CD4-positive, CD25-positive, alpha-beta regulatory T cell (primary cell): ENCODE data around the gene CLEC20A. TPM values are rescaled to one million over a fixed set of nuclear protein-coding genes. Genes with fewer than 3 reads are reported as not detected.

Experiments used
- ATAC-seq, 2 donors: fragments of 150-1000 bp; cut with Tn5 transposase; one replicate each; pipeline ENCODE4 v1.10.0; 2021; ENCODE audit warnings: low read depth in 2 of 2, moderate number of reproducible peaks in 2 of 2, moderate library complexity in 1 of 2
- DNase-seq, 3 donors: peaks; one replicate each; pipeline versions ENCODE4 v3.0.0 to v3.0.0-alpha.2; 2012 to 2022; ENCODE audit warnings: mixed read lengths in 1 of 3
- H3K27ac ChIP-seq: one replicate; pipeline ENCODE4 v1.7.0; 2013; ENCODE audit warnings: mild to moderate bottlenecking, low read length; ENCODE audit not compliant: insufficient read depth, poor library complexity, severe bottlenecking
- H3K27me3 ChIP-seq: one replicate; pipeline ENCODE4 v1.7.0; 2013; ENCODE audit warnings: low read length; ENCODE audit not compliant: control insufficient read depth, insufficient read depth
- H3K36me3 ChIP-seq: one replicate; pipeline ENCODE4 v1.7.0; 2013; ENCODE audit warnings: mild to moderate bottlenecking, low read length, moderate library complexity; ENCODE audit not compliant: control insufficient read depth, insufficient read depth
- H3K4me1 ChIP-seq: 2 replicates; pipeline ENCODE4 v1.7.0; 2013; ENCODE audit warnings: mild to moderate bottlenecking, low read length; ENCODE audit not compliant: insufficient read depth, control insufficient read depth, poor library complexity, severe bottlenecking
- H3K4me3 ChIP-seq: one replicate; pipeline ENCODE4 v1.7.0; 2013; ENCODE audit warnings: low read depth, mild to moderate bottlenecking, low read length, moderate library complexity
- H3K9me3 ChIP-seq, 2 experiments: 1 replicate in 1 of 2; 2 replicates in 1 of 2; pipeline ENCODE4 v1.7.0; 2013; ENCODE audit warnings: low read length in 2 of 2, mild to moderate bottlenecking in 1 of 2, moderate library complexity in 1 of 2; ENCODE audit not compliant: control insufficient read depth in 2 of 2
- H3K27ac Mint-ChIP-seq, 3 donors: one replicate each; pipeline ENCODE4 v1.8.0; 2020 to 2022; ENCODE audit warnings: mild to moderate bottlenecking in 3 of 3, mixed read lengths in 3 of 3, moderate library complexity in 2 of 3
- H3K27me3 Mint-ChIP-seq: one replicate; pipeline ENCODE4 v1.8.0; 2022; ENCODE audit warnings: mild to moderate bottlenecking, mixed read lengths
- H3K36me3 Mint-ChIP-seq: one replicate; pipeline ENCODE4 v1.8.0; 2020; ENCODE audit warnings: mixed read lengths
- H3K4me1 Mint-ChIP-seq, 4 donors: one replicate each; pipeline ENCODE4 v1.8.0; 2020 to 2022; ENCODE audit warnings: mixed read lengths in 4 of 4, mild to moderate bottlenecking in 1 of 4
- H3K4me3 Mint-ChIP-seq, 4 donors: one replicate each; pipeline ENCODE4 v1.8.0; 2020 to 2022; ENCODE audit warnings: mild to moderate bottlenecking in 4 of 4, mixed read lengths in 4 of 4, moderate library complexity in 3 of 4
- H3K9me3 Mint-ChIP-seq, 7 donors: one replicate each; pipeline ENCODE4 v1.8.0; 2020 to 2022; ENCODE audit warnings: mixed read lengths in 7 of 7, mild to moderate bottlenecking in 3 of 7, moderate library complexity in 2 of 7
- polyA plus RNA-seq, 4 donors: library from polyadenylated mRNA; unstranded; fragments of 300-500 nt; fragmentation: Illumina TruSeq; gene quantifications; one replicate each; pipeline ENCODE4 v1.2.3, GENCODE V29; 2021
- total RNA-seq: library from RNA; stranded (reverse); gene quantifications from one replicate; pipeline ENCODE4 v1.2.3, GENCODE V29; 2022

Gene CLEC20A
- total and polyA plus RNA-seq, 5 donors from 2014 or later: 0.53 TPM; not detected in 4

- no peaks in the 10 kb centered on the region for H3K36me3 Mint-ChIP-seq
- H3K27ac Mint-ChIP-seq: no peak overlapping the region
- H3K4me1 Mint-ChIP-seq: no peaks in the 10 kb centered on the region
- H3K36me3 ChIP-seq: no peaks in the 10 kb centered on the region
- H3K27me3 ChIP-seq: no peaks in the 10 kb centered on the region
- H3K4me1 ChIP-seq: no peaks in the 10 kb centered on the region
- no peaks in the 10 kb centered on the region for H3K9me3 Mint-ChIP-seq
- H3K27me3 Mint-ChIP-seq: peaks cover 6% of the 10 kb centered on the region
- H3K27ac ChIP-seq: no peak overlapping the region
- no peaks in the 10 kb centered on the region for H3K9me3 ChIP-seq
- no peak overlapping the region for H3K4me3 ChIP-seq
- no peak for ATAC-seq
- DNase-seq: no peak
- H3K4me3 Mint-ChIP-seq: no peak overlapping the region
Measured at GRCh38 chr1:178461701-178462100, 35.1 kb downstream of the CLEC20A start.

- no peaks in the 10 kb centered on the region for H3K4me1 ChIP-seq
- H3K27ac Mint-ChIP-seq: no peak overlapping the region
Measured at GRCh38 chr1:178461104-178461503, 35.7 kb downstream of the CLEC20A start.

GRCh38 chr1:178458203-178458602 is 38.6 kb downstream of the CLEC20A start:
- no peaks in the 10 kb centered on the region for H3K27me3 Mint-ChIP-seq
- no peaks in the 10 kb centered on the region for H3K36me3 ChIP-seq
- no peaks in the 10 kb centered on the region for H3K36me3 Mint-ChIP-seq
- H3K9me3 Mint-ChIP-seq: peaks cover 0 to 3% (median 0%) of the 10 kb centered on the region in 7 donors
- no peak overlapping the region for H3K4me3 Mint-ChIP-seq
- no peak overlapping the region for H3K27ac ChIP-seq
- no peaks in the 10 kb centered on the region for H3K9me3 ChIP-seq
- no peaks in the 10 kb centered on the region for H3K4me1 Mint-ChIP-seq
- no peak overlapping the region for H3K27ac Mint-ChIP-seq
- no peaks in the 10 kb centered on the region for H3K4me1 ChIP-seq
- DNase-seq (no peak), ATAC-seq (no peak)
- no peak overlapping the region for H3K4me3 ChIP-seq
- H3K27me3 ChIP-seq: no peaks in the 10 kb centered on the region

More at GRCh38 chr1:178461104-178461503, 35.7 kb downstream of the CLEC20A start:
- Histone ChIP-seq H3K27ac (no peak overlapping the region), H3K27me3 (no peaks in the 10 kb centered on the region), H3K9me3 (no peaks in the 10 kb centered on the region), H3K4me3 (no peak overlapping the region), H3K36me3 (no peaks in the 10 kb centered on the region)
- Mint-ChIP-seq H3K4me1 (no peaks in the 10 kb centered on the region), H3K36me3 (no peaks in the 10 kb centered on the region), H3K27me3 (peaks cover 5% of the 10 kb centered on the region), H3K9me3 (peaks cover 0 to 3% (median 0%) of the 10 kb centered on the region in 7 donors), H3K4me3 (no peak overlapping the region)
- DNase-seq (no peak), ATAC-seq (no peak)

GRCh38 chr1:178457651-178458050 is 39.1 kb downstream of the CLEC20A start:
- H3K27ac ChIP-seq: no peak overlapping the region
- no peaks in the 10 kb centered on the region for H3K9me3 ChIP-seq
- ATAC-seq: no peak
- no peak for DNase-seq
- H3K4me3 ChIP-seq: no peak overlapping the region
- Mint-ChIP-seq H3K9me3 (peaks cover 0 to 5% (median 0%) of the 10 kb centered on the region in 7 donors), H3K4me3 (no peak overlapping the region), H3K27ac (no peak overlapping the region), H3K36me3 (no peaks in the 10 kb centered on the region), H3K4me1 (no peaks in the 10 kb centered on the region), H3K27me3 (no peaks in the 10 kb centered on the region)
- H3K36me3 ChIP-seq: no peaks in the 10 kb centered on the region
- no peaks in the 10 kb centered on the region for H3K4me1 ChIP-seq
- no peaks in the 10 kb centered on the region for H3K27me3 ChIP-seq

- H3K27me3 Mint-ChIP-seq: no peaks in the 10 kb centered on the region
Measured at GRCh38 chr1:178456472-178456871, 40.3 kb downstream of the CLEC20A start.

DNA sequence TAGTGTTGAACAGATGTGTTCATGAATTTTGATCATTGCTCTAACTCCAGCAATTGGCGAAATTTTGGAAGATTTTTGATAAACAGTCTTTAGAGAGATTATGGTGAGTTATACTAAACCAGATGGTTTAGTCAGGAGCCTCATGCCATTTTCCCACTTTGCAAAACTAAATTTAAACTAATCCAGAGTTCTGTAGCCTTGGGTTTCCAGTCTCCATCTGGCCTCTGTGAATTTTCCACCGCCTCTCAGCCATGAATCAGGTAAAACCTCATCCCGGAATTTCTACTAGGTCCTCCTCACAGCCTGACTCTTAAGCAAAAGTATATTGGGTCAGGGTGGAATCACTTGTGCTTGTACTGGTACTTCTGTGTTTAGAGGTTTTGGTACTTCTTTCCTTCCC is 44.8 kb downstream of the CLEC20A start:
- DNase-seq (no peak), ATAC-seq (no peak)
- H3K27me3 ChIP-seq: no peaks in the 10 kb centered on the region
- no peaks in the 10 kb centered on the region for H3K9me3 ChIP-seq
- H3K4me1 ChIP-seq: no peaks in the 10 kb centered on the region
- Mint-ChIP-seq H3K36me3 (no peaks in the 10 kb centered on the region), H3K27me3 (no peaks in the 10 kb centered on the region), H3K9me3 (peaks cover 0 to 7% (median 0%) of the 10 kb centered on the region in 7 donors), H3K4me3 (no peak overlapping the region), H3K27ac (no peak overlapping the region), H3K4me1 (no peaks in the 10 kb centered on the region)
- no peaks in the 10 kb centered on the region for H3K36me3 ChIP-seq
- H3K4me3 ChIP-seq: no peak overlapping the region
- no peak overlapping the region for H3K27ac ChIP-seq

More at GRCh38 chr1:178456472-178456871, 40.3 kb downstream of the CLEC20A start:
- ATAC-seq (no peak), DNase-seq (no peak)
- Histone ChIP-seq H3K27ac (no peak overlapping the region), H3K4me1 (no peaks in the 10 kb centered on the region), H3K36me3 (no peaks in the 10 kb centered on the region), H3K4me3 (no peak overlapping the region), H3K9me3 (no peaks in the 10 kb centered on the region), H3K27me3 (no peaks in the 10 kb centered on the region)
- H3K9me3 Mint-ChIP-seq: peaks cover 0 to 5% (median 0%) of the 10 kb centered on the region in 7 donors
- no peaks in the 10 kb centered on the region for H3K36me3 Mint-ChIP-seq
- H3K4me3 Mint-ChIP-seq: no peak overlapping the region
- H3K27ac Mint-ChIP-seq: no peak overlapping the region
- H3K4me1 Mint-ChIP-seq: no peaks in the 10 kb centered on the region

DNA sequence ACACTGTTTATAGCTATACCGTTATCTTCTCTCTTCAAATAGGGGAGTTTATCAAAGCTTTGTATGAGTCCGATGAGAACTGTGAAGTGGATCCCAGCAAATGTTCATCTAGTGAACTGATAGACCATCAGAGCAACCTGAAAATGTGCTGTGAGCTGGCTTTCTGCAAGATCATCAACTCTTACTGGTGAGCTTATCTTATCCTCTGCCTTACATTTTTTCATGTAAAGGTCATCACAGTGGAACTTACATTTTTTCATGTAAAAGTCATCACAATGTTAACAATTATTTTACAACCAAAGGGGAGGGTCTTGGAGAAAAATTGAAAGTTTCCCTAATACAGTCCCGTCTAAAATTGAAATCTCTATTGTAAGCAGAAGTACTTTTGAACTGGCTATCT is 45.2 kb downstream of the CLEC20A start:
- no peaks in the 10 kb centered on the region for H3K4me1 Mint-ChIP-seq

DNA sequence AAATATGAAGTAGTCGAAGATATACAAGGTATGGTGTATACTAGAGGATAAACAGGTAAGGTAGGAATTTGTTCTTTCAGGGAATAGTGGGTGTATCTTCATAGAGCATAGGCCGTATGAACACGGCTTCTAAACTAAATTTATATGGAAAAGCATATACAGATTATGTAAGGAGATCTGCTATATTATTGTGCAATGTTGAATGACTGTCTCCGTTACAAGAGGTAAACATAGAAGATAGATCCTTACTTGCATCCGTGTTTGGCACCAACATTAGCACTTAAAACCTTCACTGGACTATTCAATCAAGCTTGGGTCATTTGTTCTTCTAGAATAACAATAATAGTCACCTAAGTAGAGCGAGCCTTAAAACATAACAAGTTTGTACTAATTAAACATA is 45.9 kb downstream of the CLEC20A start:
- Histone ChIP-seq H3K4me3 (no peak overlapping the region), H3K4me1 (no peaks in the 10 kb centered on the region), H3K9me3 (no peaks in the 10 kb centered on the region), H3K27ac (no peak overlapping the region), H3K27me3 (no peaks in the 10 kb centered on the region), H3K36me3 (no peaks in the 10 kb centered on the region)
- ATAC-seq (no peak), DNase-seq (no peak)
- Mint-ChIP-seq H3K27me3 (no peaks in the 10 kb centered on the region), H3K9me3 (peaks cover 0 to 5% (median 0%) of the 10 kb centered on the region in 7 donors), H3K4me3 (no peak overlapping the region), H3K27ac (no peak overlapping the region), H3K36me3 (no peaks in the 10 kb centered on the region), H3K4me1 (no peaks in the 10 kb centered on the region)

More for the DNA sequence above, 45.2 kb downstream of the CLEC20A start:
- H3K27ac Mint-ChIP-seq: no peak overlapping the region
- no peaks in the 10 kb centered on the region for H3K9me3 ChIP-seq
- no peaks in the 10 kb centered on the region for H3K4me1 ChIP-seq
- ATAC-seq: no peak
- DNase-seq: no peak
- no peaks in the 10 kb centered on the region for H3K27me3 ChIP-seq
- no peaks in the 10 kb centered on the region for H3K27me3 Mint-ChIP-seq
- no peak overlapping the region for H3K27ac ChIP-seq
- no peaks in the 10 kb centered on the region for H3K36me3 Mint-ChIP-seq
- H3K36me3 ChIP-seq: no peaks in the 10 kb centered on the region
- peaks cover 0 to 7% (median 0%) of the 10 kb centered on the region in 7 donors for H3K9me3 Mint-ChIP-seq
- H3K4me3 ChIP-seq: no peak overlapping the region
- H3K4me3 Mint-ChIP-seq: no peak overlapping the region
